HG03565 (cell line): ENCODE results near the gene ZNF142.

ENCODE experiments used
- ATAC-seq: cut with Tn5 transposase; IDR thresholded peaks from one replicate; pipeline ENCODE4 v1.9.1; 2021; ENCODE audit warnings: mild to moderate bottlenecking, moderate library complexity; ENCODE audit not compliant: unreplicated experiment

Gene ZNF142

GRCh38 chr2:218648088-218648786, 11.2 kb downstream of the ZNF142 start:
- ATAC-seq, result no peak

- ATAC-seq, result no peak
These were observed 14.3 kb downstream of the ZNF142 start for GRCh38 chr2:218645126-218645525.

- ATAC-seq, result no peak
These were observed 14.7 kb downstream of the ZNF142 start for GRCh38 chr2:218644721-218645120.

- no peak for ATAC-seq
These were observed 15.6 kb downstream of the ZNF142 start for GRCh38 chr2:218643751-218644310.

- no peak for ATAC-seq
These were observed 16.6 kb downstream of the ZNF142 start for GRCh38 chr2:218642786-218643185.

- no peak for ATAC-seq
These were observed 17.2 kb downstream of the ZNF142 start for GRCh38 chr2:218642121-218642656.

GRCh38 chr2:218638372-218638771, 21.1 kb downstream of the ZNF142 start:
- ATAC-seq, result no peak

- no peak for ATAC-seq
These were observed 23.7 kb downstream of the ZNF142 start for GRCh38 chr2:218635719-218636118.

- no peak for ATAC-seq
These were observed 27.6 kb downstream of the ZNF142 start for GRCh38 chr2:218631837-218632236.

- no peak for ATAC-seq
These were observed 31.5 kb downstream of the ZNF142 start for GRCh38 chr2:218627939-218628338.

- no peak for ATAC-seq
These were observed 33.1 kb downstream of the ZNF142 start for GRCh38 chr2:218626369-218626768.

GRCh38 chr2:218623366-218623705, 36.1 kb downstream of the ZNF142 start:
- no peak for ATAC-seq

GRCh38 chr2:218622606-218623365, 36.6 kb downstream of the ZNF142 start:
- no peak for ATAC-seq

GRCh38 chr2:218621007-218621406, 38.4 kb downstream of the ZNF142 start:
- ATAC-seq, result no peak

- no peak for ATAC-seq
These were observed 41.1 kb downstream of the ZNF142 start for GRCh38 chr2:218618102-218618860.

GRCh38 chr2:218615868-218616315, 43.5 kb downstream of the ZNF142 start:
- no peak for ATAC-seq

- no peak for ATAC-seq
These were observed 51.8 kb downstream of the ZNF142 start, which contains the start of gene PLCD4 for GRCh38 chr2:218607436-218608115. PLCD4 (plus strand) TSS chr2:218607899; CDS start chr2:218615740, 7,841 bp downstream.

- ATAC-seq, result no peak
These were observed 54.0 kb downstream of the ZNF142 start for GRCh38 chr2:218605432-218605831.
